D721Med (cell line): ENCODE data around the gene FHL3.

Experiments
- DNase-seq: peaks from one replicate; pipeline ENCODE4 v3.0.0; 2011; ENCODE audit warnings: low spot score; ENCODE audit not compliant: insufficient read length
- FAIRE-seq: peaks from 2 replicates; lab custom pipeline; 2011; peaks lifted over from hg19 to GRCh38; lab: Jason Lieb, UNC
- CTCF ChIP-seq: IDR thresholded peaks from 2 replicates; pipeline ENCODE4 v1.5.1; 2012; ENCODE audit warnings: mild to moderate bottlenecking, control low read depth; ENCODE audit not compliant: insufficient read depth; ENCODE audit errors: missing control alignments

FHL3 gene

GRCh38 chr1:38030596-38031512 is 25.5 kb upstream of the FHL3 start:
- DNase-seq: no peak
- no peak for TF ChIP-seq CTCF
- no peak for FAIRE-seq

DNA sequence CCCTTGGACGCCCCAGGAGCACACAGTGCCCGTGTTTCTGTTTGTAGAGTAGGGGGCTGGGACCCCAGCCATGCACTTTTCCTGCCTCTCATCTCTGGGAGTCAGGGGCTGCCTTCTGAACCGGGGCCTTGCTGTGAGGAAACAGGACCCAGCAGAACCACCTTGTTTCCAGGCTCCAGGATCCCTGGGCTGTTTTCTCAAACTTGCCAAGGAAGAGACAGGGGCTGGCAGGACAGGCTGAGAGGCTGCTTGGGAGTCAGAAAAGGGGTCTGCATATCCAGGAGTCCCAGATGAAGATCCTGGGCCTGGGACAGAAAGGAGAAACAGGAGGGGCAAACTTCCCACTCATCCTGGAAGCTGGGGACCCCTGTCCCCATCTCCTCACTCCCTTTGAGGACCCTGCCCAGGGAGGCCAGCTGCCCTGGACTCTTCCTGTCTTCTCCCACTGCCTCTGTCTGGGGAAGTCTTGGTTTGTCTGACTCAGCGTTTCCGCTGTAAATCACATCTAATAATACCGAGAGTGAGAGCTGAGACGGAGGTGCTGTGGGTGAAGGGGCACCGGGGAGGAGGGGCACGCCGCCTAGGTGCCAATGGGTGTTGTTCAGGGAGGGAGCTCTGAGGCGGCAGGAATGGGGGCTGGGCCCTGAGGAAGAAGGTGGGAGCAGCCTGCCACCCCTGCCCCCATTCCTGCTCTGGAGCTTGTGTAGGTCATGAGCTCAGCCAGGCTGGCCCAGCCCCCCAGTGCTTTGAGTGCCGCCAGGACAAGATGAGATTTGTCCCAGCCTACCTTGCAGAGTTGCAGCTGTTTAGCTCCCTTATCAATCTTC is 24.6 kb upstream of the FHL3 start:
- FAIRE-seq (no peak), DNase-seq (no peak)
- TF ChIP-seq CTCF: no peak

DNA sequence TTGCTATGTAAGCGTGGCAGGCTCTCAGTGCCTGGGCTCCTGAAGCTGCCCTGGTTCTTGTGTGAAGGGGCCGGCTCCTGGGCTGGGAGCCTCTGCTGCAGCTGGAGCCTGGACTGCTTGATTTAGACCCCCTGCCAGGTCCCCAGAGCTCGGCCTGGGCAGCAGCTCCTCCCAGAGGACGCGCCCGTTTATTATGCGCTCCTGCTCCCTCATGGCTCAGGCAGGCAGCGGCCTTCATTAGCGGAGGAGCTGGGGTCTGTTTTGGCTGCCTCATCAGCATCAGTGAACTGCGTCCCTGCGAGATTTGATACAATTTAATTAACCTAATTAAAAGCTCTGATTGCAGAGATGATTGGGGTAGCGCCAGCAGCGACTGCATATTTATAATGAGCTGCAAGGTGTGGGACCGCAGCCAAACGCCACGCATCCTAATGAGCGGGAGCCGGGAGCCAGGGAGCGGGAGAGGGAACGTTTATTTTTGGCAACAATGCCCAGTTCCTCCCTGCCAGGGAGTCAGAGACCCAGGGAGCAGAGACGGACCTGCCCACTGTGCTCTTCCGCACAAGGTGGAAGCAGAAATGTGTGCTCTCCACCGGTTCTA is 23.9 kb upstream of the FHL3 start:
- TF ChIP-seq CTCF: peak; percentile 22
- no peak for FAIRE-seq
- no peak for DNase-seq

GRCh38 chr1:38028671-38029070 is 23.4 kb upstream of the FHL3 start:
- DNase-seq (no peak), FAIRE-seq (no peak)

DNA sequence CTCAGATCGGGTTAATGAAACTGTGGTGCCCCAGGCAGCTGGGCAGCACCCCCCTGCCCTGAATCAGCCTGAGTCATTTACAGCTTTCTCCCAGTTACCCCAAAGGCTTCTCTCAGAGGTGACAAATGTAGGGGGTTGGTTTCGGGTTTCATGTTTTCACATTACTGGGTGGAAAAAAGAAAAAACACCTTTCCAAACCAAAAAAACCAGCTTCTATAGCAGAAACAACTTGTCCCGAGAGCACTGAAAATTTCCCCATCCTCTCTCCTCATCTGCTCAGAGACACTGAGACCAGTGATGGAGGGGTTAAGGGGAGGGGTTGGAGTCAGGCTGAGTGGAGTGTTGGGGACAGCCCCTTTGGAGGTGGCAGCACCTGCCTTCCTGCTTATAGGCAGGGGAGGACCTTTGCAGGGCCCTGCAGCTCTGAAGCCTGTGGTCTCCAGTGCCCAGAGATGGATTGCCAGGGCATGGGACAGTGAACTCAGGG is 22.8 kb upstream of the FHL3 start:
- no peak for TF ChIP-seq CTCF
- DNase-seq: no peak
- no peak for FAIRE-seq

More at GRCh38 chr1:38028671-38029070, 23.4 kb upstream of the FHL3 start:
- TF ChIP-seq CTCF: no peak

- DNase-seq (no peak), FAIRE-seq (no peak)
- TF ChIP-seq CTCF: no peak
Measured at GRCh38 chr1:38027201-38028104, 22.1 kb upstream of the FHL3 start.
